Measurements from ENCODE around the gene SCO2. TPM values are rescaled to one million over a fixed set of nuclear protein-coding genes. Genes with fewer than 3 reads are reported as not detected.

The SCO2 gene
- total RNA-seq, 2 donors from 2014 or later = 2.8 to 9.9 TPM

DNA sequence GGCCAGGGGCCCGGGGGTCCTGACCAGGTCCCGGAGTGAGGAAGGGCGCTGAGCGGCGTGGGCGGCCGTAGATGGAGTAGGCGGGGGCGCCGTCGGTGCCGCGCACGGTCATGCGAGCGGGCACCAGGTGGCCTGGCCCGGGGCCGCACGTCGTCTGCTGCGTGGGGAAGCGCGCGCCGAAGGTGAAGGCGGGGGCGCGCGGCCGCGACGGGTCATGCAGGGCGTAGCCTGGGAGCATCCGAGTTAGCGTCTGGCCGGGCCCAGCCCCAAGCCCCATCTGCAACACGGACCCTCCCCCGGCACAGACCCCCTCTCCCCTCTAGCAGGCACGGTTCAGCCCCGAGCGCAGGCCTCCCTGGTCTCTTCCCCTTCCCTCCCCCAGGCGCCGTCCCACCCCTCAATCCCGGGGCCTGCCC is 6.2 kb upstream of the SCO2 start:
- H3K9me3 Mint-ChIP-seq = no peaks in the 10 kb centered on the region
- peak overlapping the region; percentile 90 for H3K4me3 Mint-ChIP-seq
- H3K27me3 Mint-ChIP-seq = no peaks in the 10 kb centered on the region
- peak overlapping the region; percentile 98 for H3K27ac Mint-ChIP-seq
- peaks cover 48% of the 10 kb centered on the region for H3K36me3 Mint-ChIP-seq (ENCODE audit: low read depth)
- peak; percentile 67 for ATAC-seq (replicated peaks)
- peaks cover 10% of the 10 kb centered on the region for H3K4me1 Mint-ChIP-seq

DNA sequence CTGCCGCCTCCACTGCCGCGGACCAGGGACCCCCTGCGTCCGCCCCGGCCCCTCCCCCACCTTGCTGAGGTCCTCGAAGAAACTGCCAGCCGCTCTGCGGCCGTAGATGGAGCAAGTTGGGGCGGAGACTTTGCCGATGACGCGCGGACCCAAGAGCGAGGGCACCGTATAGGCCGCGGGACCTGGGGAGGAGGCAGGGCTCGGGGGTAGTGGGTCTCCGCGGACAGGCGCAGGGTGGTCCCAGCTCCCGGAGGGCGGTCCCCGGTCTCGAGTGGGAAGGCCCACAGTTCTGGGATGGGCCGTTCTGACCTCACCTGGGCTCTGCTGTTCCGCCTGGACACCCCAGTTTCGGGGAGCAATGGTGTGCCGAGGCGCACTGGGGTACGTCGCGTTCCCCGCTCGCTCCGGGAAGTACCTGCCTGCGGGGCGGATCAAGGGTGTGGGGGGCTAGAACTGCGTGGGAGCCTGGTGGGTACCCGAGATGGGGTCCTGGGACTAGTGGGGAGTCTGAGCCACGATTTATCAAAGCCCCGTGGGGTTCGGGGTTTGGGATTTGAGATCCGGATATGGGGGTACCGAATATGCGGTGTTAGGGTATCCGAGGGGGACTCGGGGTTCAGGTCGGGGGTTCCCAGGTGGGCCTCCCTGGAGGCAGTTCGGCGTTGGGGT is 5.6 kb upstream of the SCO2 start:
- H3K27ac Mint-ChIP-seq = peak overlapping the region; percentile 98
- H3K36me3 Mint-ChIP-seq (ENCODE audit: low read depth) = peaks cover 50% of the 10 kb centered on the region
- no peaks in the 10 kb centered on the region for H3K9me3 Mint-ChIP-seq
- H3K4me3 Mint-ChIP-seq = peak overlapping the region; percentile 90
- H3K4me1 Mint-ChIP-seq = peaks cover 10% of the 10 kb centered on the region
- H3K27me3 Mint-ChIP-seq = no peaks in the 10 kb centered on the region
- peak; percentile 56 for ATAC-seq (replicated peaks)

DNA sequence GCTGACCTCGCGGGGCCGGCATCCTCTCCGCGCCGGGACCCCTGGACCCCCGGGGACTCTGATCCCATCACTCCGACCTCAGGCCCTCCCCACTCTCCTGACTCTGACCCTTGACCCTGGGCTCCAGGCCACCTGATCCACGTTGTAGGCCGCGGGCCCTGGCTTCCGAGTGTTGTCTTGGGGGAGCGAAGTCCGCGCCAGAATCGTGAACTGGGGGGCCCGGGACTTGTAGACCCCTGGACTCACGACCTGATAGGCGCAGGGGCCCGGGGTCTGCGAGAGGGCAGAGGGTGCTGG is 5.1 kb upstream of the SCO2 start:
- Mint-ChIP-seq H3K27me3 (no peaks in the 10 kb centered on the region), H3K36me3 (ENCODE audit: low read depth) (peaks cover 50% of the 10 kb centered on the region), H3K4me1 (peaks cover 10% of the 10 kb centered on the region), H3K9me3 (no peaks in the 10 kb centered on the region), H3K4me3 (peak overlapping the region; percentile 90), H3K27ac (peak overlapping the region; percentile 98)
- peak; percentile 11 for ATAC-seq (replicated peaks)

DNA sequence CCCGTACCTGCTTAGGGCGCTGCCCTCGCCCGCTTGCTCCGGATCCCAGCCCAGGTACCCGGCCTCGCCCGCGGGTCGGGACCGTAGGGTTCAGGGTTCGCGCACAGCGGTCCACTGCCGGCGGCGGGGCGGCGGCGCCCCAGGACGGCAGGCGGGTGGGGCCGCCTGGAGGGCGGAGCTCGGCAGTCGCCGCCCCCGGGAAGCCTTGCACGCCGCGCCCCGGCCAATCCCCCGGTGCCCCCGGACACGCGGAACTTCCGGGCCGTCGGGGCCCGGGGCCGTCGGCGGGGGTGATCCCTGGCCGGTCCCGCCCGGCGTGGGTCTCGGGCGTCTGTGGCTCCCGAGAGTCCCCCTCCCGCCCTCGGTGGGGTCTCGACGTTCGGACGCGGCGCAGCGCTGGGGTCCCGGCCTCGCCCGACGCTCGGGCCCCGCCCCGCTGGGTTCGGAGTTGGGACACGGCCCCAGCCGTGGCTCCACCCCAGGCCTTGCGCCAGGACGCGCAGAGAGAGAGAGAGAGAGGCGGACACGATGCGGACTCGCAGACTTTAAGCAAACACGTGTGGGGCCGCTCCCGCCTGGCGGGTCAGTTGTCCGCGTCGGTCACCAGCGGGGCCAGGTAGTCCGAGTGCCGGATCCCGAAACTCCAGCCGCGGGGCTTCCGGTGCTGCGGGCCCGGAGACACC is 4.6 kb upstream of the SCO2 start, which contains the start of gene TYMP:
TYMP (minus strand) TSS at position 116 of the 683 bp plus-strand sequence. CDS start 303 bp downstream, outside the sequence.
- H3K9me3 Mint-ChIP-seq = no peaks in the 10 kb centered on the region
- peak; percentile 43 for ATAC-seq (replicated peaks)
- H3K36me3 Mint-ChIP-seq (ENCODE audit: low read depth) = peaks cover 55% of the 10 kb centered on the region
- H3K4me3 Mint-ChIP-seq = peak within 1 kb of the TSS; percentile 90
- peaks cover 10% of the 10 kb centered on the region for H3K4me1 Mint-ChIP-seq
- H3K27ac Mint-ChIP-seq = peak within 1 kb of the TSS; percentile 98
- H3K27me3 Mint-ChIP-seq = no peaks in the 10 kb centered on the region

DNA sequence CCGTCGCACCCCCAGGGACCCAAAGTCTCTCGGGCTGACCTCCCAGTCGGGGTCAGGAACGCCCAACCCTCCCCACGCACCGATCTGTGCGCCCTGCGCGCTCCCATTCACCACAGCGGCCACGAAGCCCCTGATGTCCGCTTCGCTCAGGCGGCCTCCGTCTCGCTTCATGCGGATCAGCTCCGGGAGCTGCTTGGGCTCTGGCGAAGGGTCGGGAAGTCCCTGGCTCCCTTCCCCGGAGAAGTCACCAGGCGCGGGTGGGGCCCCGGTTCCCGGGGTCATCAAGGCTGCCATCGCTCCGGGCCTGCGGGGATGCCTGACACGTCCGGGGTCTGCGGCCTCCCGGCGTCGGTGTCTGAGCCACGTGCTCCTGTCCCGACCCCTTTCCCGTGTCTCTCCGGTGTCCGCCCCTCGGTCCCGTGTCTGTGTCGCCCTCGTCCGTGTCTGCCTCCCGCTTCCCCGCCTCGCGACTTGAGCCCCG is 4.1 kb upstream of the SCO2 start:
- no peak overlapping the region for H3K27ac Mint-ChIP-seq
- no peaks in the 10 kb centered on the region for H3K27me3 Mint-ChIP-seq
- H3K36me3 Mint-ChIP-seq (ENCODE audit: low read depth) = peaks cover 60% of the 10 kb centered on the region
- H3K9me3 Mint-ChIP-seq = no peaks in the 10 kb centered on the region
- H3K4me3 Mint-ChIP-seq = peak overlapping the region; percentile 90
- peaks cover 14% of the 10 kb centered on the region for H3K4me1 Mint-ChIP-seq
- ATAC-seq (replicated peaks) = no peak

DNA sequence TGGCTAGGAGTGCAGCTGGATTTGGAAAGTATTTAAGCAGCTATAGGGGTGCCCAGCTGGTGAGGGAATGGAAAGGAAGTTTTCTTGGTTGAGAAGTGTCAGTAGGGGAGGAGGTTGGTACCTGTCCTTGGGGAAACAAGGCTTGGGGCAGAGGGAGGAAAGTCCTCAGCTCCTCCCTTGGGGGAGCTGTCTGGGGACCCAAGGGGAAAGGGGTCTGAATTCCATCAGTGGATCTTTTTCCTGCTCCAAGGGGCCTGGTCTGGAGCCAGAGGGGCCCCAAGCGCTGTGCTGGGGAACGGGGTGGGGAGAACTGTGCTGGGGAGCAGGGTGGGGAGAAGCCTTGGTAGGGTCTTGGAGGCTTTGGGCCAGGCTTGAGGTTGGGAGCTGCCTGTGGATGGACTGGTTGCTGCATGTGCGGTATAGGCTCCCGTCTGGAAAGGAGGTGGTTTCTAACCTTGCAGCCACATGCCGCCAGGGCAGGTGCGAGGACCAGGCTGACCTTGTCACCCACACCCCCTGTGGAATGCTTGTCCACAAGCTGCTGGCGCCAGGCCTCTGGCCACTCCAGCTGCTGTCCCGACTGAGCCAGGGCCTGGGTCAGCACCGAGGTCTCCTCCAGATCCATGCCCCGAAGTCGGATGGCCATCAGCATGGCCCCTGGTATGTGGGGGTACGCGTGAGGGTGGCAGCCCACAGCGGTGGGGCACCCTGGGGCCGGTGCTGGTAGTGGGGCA is 3.5 kb upstream of the SCO2 start:
- no peaks in the 10 kb centered on the region for H3K9me3 Mint-ChIP-seq

DNA sequence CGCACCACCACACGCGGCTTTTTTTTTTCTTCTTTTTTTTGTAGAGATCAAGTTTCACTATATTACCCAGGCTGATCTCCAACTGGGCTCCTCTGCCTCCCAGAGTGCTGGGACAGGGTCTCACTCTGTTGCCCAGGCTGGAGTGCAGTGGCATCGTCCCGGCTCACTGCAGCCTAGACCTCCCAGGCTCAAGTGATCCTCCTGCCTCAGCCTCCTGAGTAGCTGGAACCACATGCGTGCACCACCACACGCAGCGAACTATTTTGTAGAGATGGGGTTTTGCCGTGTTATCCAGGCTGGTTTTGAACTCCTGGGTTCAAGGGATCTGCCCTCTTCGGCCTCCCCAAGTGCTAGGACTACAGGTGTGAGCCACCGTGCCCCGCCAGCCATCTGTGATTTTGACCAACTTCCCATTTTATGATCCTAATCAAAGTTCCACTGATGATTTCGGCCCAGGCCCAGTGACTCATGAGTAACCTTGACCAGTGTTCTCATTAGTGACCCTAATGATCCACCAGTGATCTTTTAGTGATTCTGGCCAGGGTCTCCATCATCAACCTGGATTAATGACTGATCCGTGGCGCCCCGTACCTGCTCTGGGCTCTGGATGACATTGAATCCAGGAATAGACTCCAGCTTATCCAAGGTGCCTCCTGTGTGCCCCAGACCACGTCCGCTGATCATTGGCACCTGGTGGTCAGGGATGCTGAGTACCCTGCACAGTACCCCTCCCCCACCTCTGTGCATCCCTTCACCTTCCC is 2.7 kb upstream of the SCO2 start:
- H3K27me3 Mint-ChIP-seq = no peaks in the 10 kb centered on the region
- no peaks in the 10 kb centered on the region for H3K9me3 Mint-ChIP-seq
- peak overlapping the region; percentile 90 for H3K4me3 Mint-ChIP-seq
- peaks cover 12% of the 10 kb centered on the region for H3K4me1 Mint-ChIP-seq
- ATAC-seq (replicated peaks) = no peak
- peaks cover 66% of the 10 kb centered on the region for H3K36me3 Mint-ChIP-seq (ENCODE audit: low read depth)
- peak overlapping the region; percentile 82 for H3K27ac Mint-ChIP-seq

More for the DNA sequence above, 3.5 kb upstream of the SCO2 start:
- ATAC-seq (replicated peaks) = no peak
- H3K4me3 Mint-ChIP-seq = peak overlapping the region; percentile 90
- peak overlapping the region; percentile 82 for H3K27ac Mint-ChIP-seq
- H3K36me3 Mint-ChIP-seq (ENCODE audit: low read depth) = peaks cover 65% of the 10 kb centered on the region
- peaks cover 15% of the 10 kb centered on the region for H3K4me1 Mint-ChIP-seq
- H3K27me3 Mint-ChIP-seq = no peaks in the 10 kb centered on the region

DNA sequence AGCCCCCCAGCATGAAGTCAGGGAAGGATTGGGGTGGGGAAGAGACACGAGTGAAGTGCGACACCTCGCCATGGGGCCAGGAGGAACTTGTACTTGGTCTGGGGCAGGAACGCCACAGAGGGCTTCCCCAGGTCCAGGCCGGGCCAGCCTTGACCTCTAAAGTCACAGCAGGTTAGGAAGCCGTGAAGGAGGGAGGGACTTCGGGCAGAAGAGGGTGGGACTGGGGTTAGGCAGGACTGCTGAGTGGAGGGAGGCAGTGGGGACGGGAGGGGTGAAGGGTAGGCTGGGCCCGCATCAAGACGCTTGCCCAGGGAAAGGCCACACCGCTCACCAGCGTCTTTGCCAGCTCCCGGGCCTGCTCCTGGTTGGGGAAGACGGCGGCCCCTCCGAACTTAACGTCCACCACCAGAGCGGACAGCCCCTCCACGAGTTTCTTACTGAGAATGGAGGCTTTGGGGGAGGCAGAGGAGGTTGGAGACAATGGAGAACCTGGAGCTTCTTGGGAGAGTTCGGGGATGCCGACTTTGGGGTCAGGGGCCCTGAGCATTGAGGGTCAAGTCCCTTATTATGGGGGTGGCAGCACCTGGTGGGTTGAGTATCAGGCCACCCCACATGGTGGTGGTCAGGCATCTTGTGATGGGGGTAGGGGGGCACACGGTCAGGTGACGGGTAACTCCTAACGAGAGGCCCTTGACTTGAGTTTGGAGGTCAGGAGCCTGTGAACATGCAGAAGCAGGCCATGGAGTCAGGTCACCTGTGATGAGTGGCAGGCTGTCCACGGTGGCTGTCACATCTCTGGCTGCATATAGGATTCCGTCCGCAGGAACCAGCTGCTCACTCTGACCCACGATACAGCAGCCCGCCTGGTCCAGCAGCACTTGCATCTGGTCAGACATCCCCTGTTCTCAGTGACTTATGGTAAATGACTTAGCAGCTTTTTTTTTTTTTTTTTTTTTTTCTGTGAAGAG is 1.7 kb upstream of the SCO2 start:
- H3K4me3 Mint-ChIP-seq = peak overlapping the region; percentile 90
- no peaks in the 10 kb centered on the region for H3K27me3 Mint-ChIP-seq
- peak overlapping the region; percentile 82 for H3K27ac Mint-ChIP-seq
- H3K4me1 Mint-ChIP-seq = peaks cover 5% of the 10 kb centered on the region
- H3K9me3 Mint-ChIP-seq = no peaks in the 10 kb centered on the region
- peaks cover 59% of the 10 kb centered on the region for H3K36me3 Mint-ChIP-seq (ENCODE audit: low read depth)
- ATAC-seq (replicated peaks) = peak; percentile 20

DNA sequence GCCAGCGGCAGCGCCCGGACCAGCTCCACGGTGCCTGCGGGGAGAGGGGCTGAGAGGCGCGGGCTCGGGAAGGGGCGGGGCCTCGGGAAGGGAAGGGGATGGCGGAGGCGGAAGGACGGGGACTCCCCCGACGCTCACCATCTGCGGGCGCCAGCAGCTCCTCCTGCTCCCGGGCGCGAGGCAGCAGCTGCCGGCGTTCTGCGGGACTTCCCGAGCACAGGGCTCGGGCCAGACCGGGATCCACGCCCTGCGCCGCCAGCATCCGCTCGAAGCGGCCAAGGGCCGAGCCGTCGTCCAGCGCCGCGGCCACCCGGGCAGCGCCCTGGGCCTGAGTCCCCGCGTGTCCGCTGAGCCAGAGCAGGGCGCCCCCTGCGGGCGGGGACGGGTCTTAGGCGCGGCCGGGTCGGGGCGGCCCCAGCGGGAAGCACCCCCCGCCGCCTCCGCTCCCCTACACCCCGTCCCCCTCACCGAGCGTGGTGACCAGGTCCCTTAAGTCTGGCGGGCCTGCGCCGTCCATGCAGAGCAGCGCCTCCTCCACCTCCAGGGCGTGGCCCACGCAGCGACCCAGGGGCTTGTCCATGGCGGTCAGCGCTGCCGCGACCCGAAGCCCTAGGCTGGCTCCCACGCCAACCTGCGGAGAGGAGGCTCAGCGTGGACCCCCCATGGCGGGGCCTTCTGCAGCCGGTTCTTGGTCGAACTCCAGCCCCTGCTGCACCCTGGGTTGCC is 873 bp upstream of the SCO2 start:
- ATAC-seq (replicated peaks) = peak; percentile 56
- H3K4me1 Mint-ChIP-seq = peaks cover 5% of the 10 kb centered on the region
- H3K36me3 Mint-ChIP-seq (ENCODE audit: low read depth) = peaks cover 58% of the 10 kb centered on the region

DNA sequence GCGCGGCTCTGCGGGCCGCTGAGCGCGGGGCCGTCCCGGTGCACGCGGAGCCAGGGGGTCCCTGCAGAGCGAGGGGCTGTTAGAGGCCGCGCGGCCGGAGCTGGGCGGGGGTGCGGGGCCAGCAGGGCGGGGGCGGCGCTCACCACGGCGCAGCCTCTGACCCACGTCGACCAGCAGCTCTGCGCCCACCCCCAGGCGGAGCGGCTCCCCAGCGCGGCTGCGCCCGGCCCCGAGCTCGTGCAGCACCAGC is 385 bp upstream of the SCO2 start:
- no peaks in the 10 kb centered on the region for H3K9me3 Mint-ChIP-seq
- peaks cover 58% of the 10 kb centered on the region for H3K36me3 Mint-ChIP-seq (ENCODE audit: low read depth)
- ATAC-seq (replicated peaks) = no peak
- no peaks in the 10 kb centered on the region for H3K27me3 Mint-ChIP-seq
- H3K27ac Mint-ChIP-seq = peak overlapping the region; percentile 81
- peaks cover 5% of the 10 kb centered on the region for H3K4me1 Mint-ChIP-seq
- H3K4me3 Mint-ChIP-seq = peak overlapping the region; percentile 90

More for the DNA sequence above, 873 bp upstream of the SCO2 start:
- no peaks in the 10 kb centered on the region for H3K27me3 Mint-ChIP-seq
- H3K9me3 Mint-ChIP-seq = no peaks in the 10 kb centered on the region
- peak overlapping the region; percentile 90 for H3K4me3 Mint-ChIP-seq
- H3K27ac Mint-ChIP-seq = peak overlapping the region; percentile 82

DNA sequence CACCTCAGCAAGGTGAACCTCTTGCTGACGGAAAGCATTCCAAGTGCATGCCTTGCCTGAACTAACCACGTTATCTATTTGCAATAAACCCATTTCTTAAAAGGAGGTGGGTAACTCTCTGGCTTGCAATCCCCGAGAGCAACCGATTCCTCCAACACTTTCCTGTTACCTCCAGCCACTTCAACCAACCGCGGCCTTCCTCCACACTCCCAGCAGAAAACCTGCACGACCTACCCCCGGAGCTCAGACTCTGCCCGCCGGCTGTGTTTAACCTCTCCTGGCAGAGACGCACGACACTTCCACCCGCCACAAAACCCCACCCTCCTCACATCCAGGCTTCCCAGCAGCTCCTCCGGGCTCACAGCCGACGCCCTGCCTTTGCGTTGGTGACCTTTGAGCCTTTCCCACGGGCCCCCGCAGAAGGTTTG is 708 bp downstream of the SCO2 start:
- H3K27me3 Mint-ChIP-seq = no peaks in the 10 kb centered on the region
- H3K4me3 Mint-ChIP-seq = peak overlapping the region; percentile 90
- no peaks in the 10 kb centered on the region for H3K9me3 Mint-ChIP-seq
- H3K27ac Mint-ChIP-seq = peak overlapping the region; percentile 81
- H3K36me3 Mint-ChIP-seq (ENCODE audit: low read depth) = peaks cover 68% of the 10 kb centered on the region
- ATAC-seq (replicated peaks) = no peak
- H3K4me1 Mint-ChIP-seq = peaks cover 5% of the 10 kb centered on the region

DNA sequence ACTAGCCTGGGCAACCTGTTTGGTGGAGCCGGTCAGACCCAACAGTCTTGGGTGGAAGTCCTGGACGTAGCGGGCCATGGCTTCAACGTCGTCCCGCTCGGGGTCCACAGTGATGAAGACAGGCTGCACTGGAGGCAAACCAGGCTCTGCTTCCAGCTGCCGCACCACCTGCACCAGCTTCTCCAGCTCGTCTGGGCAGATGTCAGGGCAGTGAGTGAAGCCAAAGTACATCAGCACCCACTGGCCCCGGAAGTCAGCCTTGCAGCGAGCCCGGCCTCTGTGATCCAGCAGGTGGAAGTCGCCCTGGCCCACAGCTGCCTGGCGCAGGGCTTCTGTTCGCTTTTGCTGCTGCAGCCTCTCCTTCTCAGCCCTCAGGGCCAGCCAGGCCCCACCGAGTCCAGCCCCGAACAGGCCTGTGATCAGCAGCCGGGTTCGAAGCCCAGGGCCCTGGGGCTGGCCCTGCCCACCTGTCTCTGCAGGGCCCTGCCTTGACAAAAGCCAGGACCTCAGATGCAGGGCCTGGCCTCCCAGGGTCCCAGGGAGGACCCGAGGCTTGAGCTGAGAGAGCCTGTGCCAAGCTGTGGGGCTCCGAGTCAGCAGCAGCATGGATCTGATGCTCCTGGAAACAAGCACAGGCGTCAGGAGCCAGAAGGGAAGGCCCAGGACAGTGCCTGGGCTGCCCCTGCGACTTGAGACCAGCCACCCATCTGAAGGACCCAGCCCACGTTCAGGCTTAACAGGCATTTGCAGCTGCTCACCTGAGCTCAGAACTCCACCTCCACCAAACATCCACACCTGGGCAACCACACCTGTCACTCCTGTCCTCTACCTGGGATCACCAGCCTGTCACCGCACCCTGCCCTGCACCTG is 1.4 kb downstream of the SCO2 start:
- H3K36me3 Mint-ChIP-seq (ENCODE audit: low read depth) = peaks cover 69% of the 10 kb centered on the region
- H3K4me1 Mint-ChIP-seq = peaks cover 5% of the 10 kb centered on the region
- H3K27me3 Mint-ChIP-seq = no peaks in the 10 kb centered on the region
- ATAC-seq (replicated peaks) = no peak
- H3K27ac Mint-ChIP-seq = peak overlapping the region; percentile 81
- no peaks in the 10 kb centered on the region for H3K9me3 Mint-ChIP-seq
- H3K4me3 Mint-ChIP-seq = peak overlapping the region; percentile 90

Measured in activated T-helper 17 cell treated with anti-CD3 and anti-CD28 coated beads, Interleukin-2, amount 50 U/mL, for 72 hours (primary cell).